Transverse colon (tissue), 4 donors: ENCODE results near the gene DCLK2. TPM values are rescaled to one million over a fixed set of nuclear protein-coding genes. Genes with fewer than 3 reads are reported as not detected.

ENCODE experiments used
- DNase-seq: peaks from one replicate; pipeline ENCODE4 v3.0.0-alpha.2; 2019
- H3K27ac ChIP-seq, 4 donors: fragments of 200-600 bp; sonication (generic); 2 replicates each; pipeline ENCODE4 v1.5.1; 2016 to 2018; ENCODE audit warnings: inconsistent platforms in 4 of 4
- H3K27me3 ChIP-seq: fragments of 200-600 bp; sonication (generic); 2 replicates; pipeline ENCODE4 v1.5.1; 2017; ENCODE audit warnings: inconsistent platforms
- H3K36me3 ChIP-seq, 4 donors: fragments of 200-600 bp; sonication (generic); 2 replicates each; pipeline ENCODE4 v1.5.1; 2017 to 2019; ENCODE audit warnings: inconsistent platforms in 4 of 4
- H3K4me1 ChIP-seq, 4 donors: fragments of 200-600 bp; sonication (generic); 2 replicates each; pipeline ENCODE4 v1.5.1; 2017 to 2020; ENCODE audit warnings: inconsistent platforms in 4 of 4
- H3K4me3 ChIP-seq, 4 donors: fragments of 200-600 bp; sonication (generic); 1 replicate in 1 of 4; 2 replicates in 3 of 4; pipeline versions ENCODE4 v1.5.1 to v1.6.1; 2017 to 2019; ENCODE audit warnings: inconsistent platforms in 4 of 4
- H3K9me3 ChIP-seq, 2 donors: fragments of 200-600 bp; sonication (generic); 2 replicates each; pipeline ENCODE4 v1.5.1; 2017 to 2019; ENCODE audit warnings: inconsistent platforms in 2 of 2
- CTCF ChIP-seq, 5 experiments: fragments of 200-600 bp in 3 of 5; fragments of 450-650 bp in 2 of 5; sonication (generic) in 3 of 5; IDR thresholded peaks; 1 replicate in 2 of 5; 2 replicates in 3 of 5; pipeline ENCODE4 v1.5.1; 2016 to 2017; ENCODE audit warnings: antibody characterized with exemption in 5 of 5, inconsistent platforms in 3 of 5, mild to moderate bottlenecking in 2 of 5, moderate library complexity in 1 of 5
- EP300 ChIP-seq: sonication (generic); formaldehyde crosslinking; IDR thresholded peaks from one replicate; pipeline ENCODE4 v1.6.1; 2017; ENCODE audit warnings: antibody characterized with exemption, low read depth
- POLR2A ChIP-seq: fragments of 450-650 bp; IDR thresholded peaks from one replicate; pipeline ENCODE4 v1.6.1; 2016; ENCODE audit warnings: antibody characterized with exemption, mild to moderate bottlenecking, moderate library complexity
- POLR2AphosphoS5 ChIP-seq, 3 donors: sonication (generic); formaldehyde crosslinking; IDR thresholded peaks; one replicate each; pipeline ENCODE4 v1.6.1; 2016; ENCODE audit warnings: antibody characterized with exemption in 3 of 3
- WGBS, 2 donors: methylation state at CpG; one replicate each; pipeline ENCODE4 v1.1.5; 2018; ENCODE audit warnings: low coverage in 1 of 2; 5-methylcytosine and 5-hydroxymethylcytosine counted together
- in situ Hi-C, 4 donors: fragments of 200-750 bp; cut with MboI; loops; one replicate each; pipeline versions ENCODE4 v1.15.0 to v1.15.1; 2017; ENCODE audit warnings: low sequenced_read_pairs in 3 of 4, low pct_ligation_motif_present in 1 of 4, low pct_unique_long_range_greater_than_20kb in 1 of 4
- intact Hi-C: fragments of 100-400 bp; cut with DNase I; formaldehyde crosslinking; loops from one replicate; pipeline ENCODE4 v1.15.1; 2023; ENCODE audit warnings: low total_unique reads
- total RNA-seq, 4 donors: library from RNA; depleted of rRNA; stranded (reverse); fragments of >200 nt; gene quantifications; one replicate each; pipeline ENCODE4 v1.1.0, GENCODE V29; 2016

DCLK2 gene
- total RNA-seq, 4 donors from 2014 or later = 3.3 to 19.5 (median 7.5) TPM

GRCh38 chr4:150218447-150218846 is 140.2 kb downstream of the DCLK2 start:
- WGBS, 2 donors = 94 to 100% methylated on average over 1 to 2 of the region's 2 CpGs
- no peak for DNase-seq
- Histone ChIP-seq H3K27ac (no peak overlapping the region), H3K9me3 (no peaks in the 10 kb centered on the region), H3K4me1 (no peaks in the 10 kb centered on the region), H3K36me3 (no peaks in the 10 kb centered on the region), H3K4me3 (no peak overlapping the region), H3K27me3 (no peaks in the 10 kb centered on the region)
- in situ Hi-C loops = loop anchor here (10.0 to 25.0 kb wide), 2 partner anchors 206 to 214 kb away; no protein-coding TSS in a partner anchor
- intact Hi-C loops = loop anchor here (10.0 kb wide), 1 partner anchor 214 kb away; no protein-coding TSS in a partner anchor
- TF ChIP-seq EP300 = no peak

- TF ChIP-seq POLR2AphosphoS5 (IDR thresholded peaks at IDR 0.05) (no peak), CTCF (IDR thresholded peaks at IDR 0.05) (no peak), EP300 (no peak), POLR2A (no peak)
- DNase-seq = no peak
- intact Hi-C loops (loop anchor here (10.0 kb wide), 2 partner anchors 145 to 215 kb away; partner anchors contain the start of gene DCLK2), in situ Hi-C loops (loop anchor here (10.0 to 25.0 kb wide), 2 partner anchors 208 to 215 kb away; no protein-coding TSS in a partner anchor)
- H3K9me3 ChIP-seq = no peaks in the 10 kb centered on the region
- WGBS, 2 donors = 55 to 57% methylated on average over 3 to 4 of the region's 4 CpGs
- no peaks in the 10 kb centered on the region for H3K36me3 ChIP-seq
- no peak overlapping the region for H3K4me3 ChIP-seq
- H3K27ac ChIP-seq = no peak overlapping the region
- no peaks in the 10 kb centered on the region for H3K27me3 ChIP-seq
- H3K4me1 ChIP-seq = no peaks in the 10 kb centered on the region
Observed at GRCh38 chr4:150219841-150220240, 141.6 kb downstream of the DCLK2 start.

- no peaks in the 10 kb centered on the region for H3K36me3 ChIP-seq
- H3K4me1 ChIP-seq = no peaks in the 10 kb centered on the region
- no peak overlapping the region for H3K4me3 ChIP-seq
- in situ Hi-C loops = loop anchor here in 2 of 4 donors (25.0 kb wide), 1 partner anchor 213 kb away; no protein-coding TSS in a partner anchor
- no peaks in the 10 kb centered on the region for H3K27me3 ChIP-seq
- no peak for TF ChIP-seq CTCF (IDR thresholded peaks at IDR 0.05)
- TF ChIP-seq EP300 = no peak
- TF ChIP-seq POLR2A = no peak
- no peak for TF ChIP-seq POLR2AphosphoS5 (IDR thresholded peaks at IDR 0.05)
- no peak for DNase-seq
- peak overlapping the region in 3 of 4 donors; percentile 22 to 53 (median 33) for H3K27ac ChIP-seq
- intact Hi-C loops = loop anchor here (10.0 kb wide), 1 partner anchor 150 kb away; the partner anchor contains the start of gene DCLK2
- no peaks in the 10 kb centered on the region for H3K9me3 ChIP-seq
- 73 to 78% methylated on average over 6 of the region's 6 CpGs for WGBS, 2 donors
Observed at GRCh38 chr4:150224896-150225591, 146.8 kb downstream of the DCLK2 start.

- no peaks in the 10 kb centered on the region for H3K4me1 ChIP-seq
- in situ Hi-C loops = no loop called here
- no peak for TF ChIP-seq EP300
- no peak for TF ChIP-seq POLR2A
- no peak for TF ChIP-seq POLR2AphosphoS5 (IDR thresholded peaks at IDR 0.05)
- no peak for TF ChIP-seq CTCF (IDR thresholded peaks at IDR 0.05)
- no peak for DNase-seq
- no peaks in the 10 kb centered on the region for H3K36me3 ChIP-seq
- H3K27me3 ChIP-seq = no peaks in the 10 kb centered on the region
- 43 to 49% methylated on average over 1 of the region's 1 CpG for WGBS, 2 donors
- H3K27ac ChIP-seq = no peak overlapping the region
- no peaks in the 10 kb centered on the region for H3K9me3 ChIP-seq
- H3K4me3 ChIP-seq = no peak overlapping the region
- intact Hi-C loops = loop anchor here (10.0 kb wide), 1 partner anchor 155 kb away; the partner anchor contains the start of gene DCLK2
Observed at GRCh38 chr4:150229520-150229919, 151.3 kb downstream of the DCLK2 start.
